ENCODE data around the gene OGG1.

- TF ChIP-seq CTCF (IDR thresholded peaks at IDR 0.05; ENCODE audit: insufficient read depth, low read depth, low read length) (no peak), EZH2 (IDR thresholded peaks at IDR 0.05; ENCODE audit: insufficient read depth, low read length) (no peak)
Observed at GRCh38 chr3:9732740-9733115, 17.0 kb upstream of the OGG1 start.

All from astrocyte (in vitro differentiated cells and primary cell).